ENCODE data around the gene NFIB. TPM values are rescaled to one million over a fixed set of nuclear protein-coding genes. Genes with fewer than 3 reads are reported as not detected.

Gene NFIB
- total and polyA plus RNA-seq, 2 donors (not counting 3 experiments of a cell fraction or from before 2014, with no cell fraction given), result 26.4 to 174 TPM

GRCh38 chr9:14232111-14232510 is 81.8 kb downstream of the NFIB start:
- Histone ChIP-seq H3K9ac (replicated peaks; ENCODE audit: extremely low read depth, insufficient read depth, low read length) (no peak overlapping the region), H3K27ac (ENCODE audit: insufficient read depth, low read depth, low read length) (no peak overlapping the region), H4K20me1 (replicated peaks; ENCODE audit: control insufficient read depth, extremely low read depth, insufficient read depth, low read length) (no peaks in the 10 kb centered on the region), H3K27me3 (ENCODE audit: control insufficient read depth in 2 of 2, insufficient read depth in 2 of 2, low read length in 2 of 2) (no peaks in the 10 kb centered on the region), H3K4me1 (ENCODE audit: control insufficient read depth, extremely low read depth, insufficient read depth, low read length) (peaks cover 23% of the 10 kb centered on the region), H3K9me3 (replicated peaks; ENCODE audit: control insufficient read depth, insufficient read depth, low read length) (no peaks in the 10 kb centered on the region), H3K79me2 (ENCODE audit: control insufficient read depth, insufficient read depth, low read length) (peaks cover 77% of the 10 kb centered on the region), H3K36me3 (ENCODE audit: control insufficient read depth in 2 of 2, extremely low read depth in 1 of 2, insufficient read depth in 2 of 2, low read length in 2 of 2) (peaks cover 2 to 3% of the 10 kb centered on the region in 2 experiments), H3K9me1 (replicated peaks; ENCODE audit: control insufficient read depth, extremely low read depth, insufficient read depth, low read length) (no peaks in the 10 kb centered on the region), H2AFZ (ENCODE audit: low read depth, low read length) (no peak overlapping the region), H3K4me3 (replicated peaks in 1 of 3; ENCODE audit: insufficient read depth in 1 of 3, low read depth in 1 of 3, low read length in 3 of 3) (no peak overlapping the region), H3K4me2 (ENCODE audit: insufficient read depth, low read length) (no peak overlapping the region)
- TF ChIP-seq CTCF (IDR thresholded peaks at IDR 0.05; ENCODE audit: extremely low read depth in 1 of 2, insufficient read depth in 1 of 2, low read depth in 1 of 2, low read length in 2 of 2), result no peak
- TF ChIP-seq POLR2A (IDR thresholded peaks at IDR 0.05; ENCODE audit: low read depth, low read length), result no peak
- no peak for TF ChIP-seq JUN (IDR thresholded peaks at IDR 0.05; ENCODE audit: borderline replicate concordance, insufficient read depth, insufficient read length, low read depth)
- dilution Hi-C loops (cut with MboI; ENCODE audit: extremely low pct_ligation_motif_present, low sequenced_read_pairs) (no loop called here), intact Hi-C loops (cut with micrococcal nuclease) (loop anchor here (10.0 kb wide), 2 partner anchors 77 to 877 kb away; no protein-coding TSS in a partner anchor)
- BruUV-seq (replicated peaks), result no TSS peak
- CTCF ChIA-PET, result no interaction called here
- FAIRE-seq (no peak), DNase-seq (ENCODE audit: low read depth, low spot score) (no peak)
- POLR2A ChIA-PET, result no interaction called here

- Histone ChIP-seq H2AFZ (ENCODE audit: low read depth, low read length) (no peak overlapping the region), H3K4me3 (replicated peaks in 1 of 3; ENCODE audit: insufficient read depth in 1 of 3, low read depth in 1 of 3, low read length in 3 of 3) (no peak overlapping the region), H3K9me3 (replicated peaks; ENCODE audit: control insufficient read depth, insufficient read depth, low read length) (no peaks in the 10 kb centered on the region), H3K4me2 (ENCODE audit: insufficient read depth, low read length) (no peak overlapping the region), H3K4me1 (ENCODE audit: control insufficient read depth, extremely low read depth, insufficient read depth, low read length) (peaks cover 15% of the 10 kb centered on the region), H4K20me1 (replicated peaks; ENCODE audit: control insufficient read depth, extremely low read depth, insufficient read depth, low read length) (no peaks in the 10 kb centered on the region), H3K9ac (replicated peaks; ENCODE audit: extremely low read depth, insufficient read depth, low read length) (no peak overlapping the region), H3K79me2 (ENCODE audit: control insufficient read depth, insufficient read depth, low read length) (peaks cover 75% of the 10 kb centered on the region), H3K36me3 (ENCODE audit: control insufficient read depth in 2 of 2, extremely low read depth in 1 of 2, insufficient read depth in 2 of 2, low read length in 2 of 2) (peaks cover 2 to 3% of the 10 kb centered on the region in 2 experiments), H3K27me3 (ENCODE audit: control insufficient read depth in 2 of 2, insufficient read depth in 2 of 2, low read length in 2 of 2) (no peaks in the 10 kb centered on the region), H3K27ac (ENCODE audit: insufficient read depth, low read depth, low read length) (no peak overlapping the region), H3K9me1 (replicated peaks; ENCODE audit: control insufficient read depth, extremely low read depth, insufficient read depth, low read length) (no peaks in the 10 kb centered on the region)
- BruUV-seq (replicated peaks), result no TSS peak
- intact Hi-C loops (cut with micrococcal nuclease), result loop anchor here (10.0 kb wide), 2 partner anchors 77 to 877 kb away; no protein-coding TSS in a partner anchor
- FAIRE-seq (no peak), DNase-seq (ENCODE audit: low read depth, low spot score) (no peak)
- dilution Hi-C loops (cut with MboI; ENCODE audit: extremely low pct_ligation_motif_present, low sequenced_read_pairs), result no loop called here
- ChIA-PET CTCF (no interaction called here), POLR2A (no interaction called here)
- TF ChIP-seq FOS (IDR thresholded peaks at IDR 0.05; ENCODE audit: borderline replicate concordance, insufficient read depth, low read length) (no peak), EZH2 (IDR thresholded peaks at IDR 0.05; ENCODE audit: borderline replicate concordance, low read depth, low read length, severe bottlenecking) (no peak), GATA2 (IDR thresholded peaks at IDR 0.05; ENCODE audit: insufficient read depth, insufficient read length, low read depth, low read length) (no peak)
Measured at GRCh38 chr9:14231196-14231990, 82.5 kb downstream of the NFIB start.

Measured in endothelial cell of umbilical vein (primary cell).